ENCODE data around the gene TSEN34.
"Not testable (repeated sequence)": the region's sequence is repeated elsewhere in the genome, so short reads cannot be mapped to it uniquely, and the experiment has no call there.

Gene TSEN34

GRCh38 chr19:54239491-54240371 lies 48.6 kb downstream of the TSEN34 start:
- DNase-seq (ENCODE audit: low read depth), result not testable (repeated sequence)

DNA sequence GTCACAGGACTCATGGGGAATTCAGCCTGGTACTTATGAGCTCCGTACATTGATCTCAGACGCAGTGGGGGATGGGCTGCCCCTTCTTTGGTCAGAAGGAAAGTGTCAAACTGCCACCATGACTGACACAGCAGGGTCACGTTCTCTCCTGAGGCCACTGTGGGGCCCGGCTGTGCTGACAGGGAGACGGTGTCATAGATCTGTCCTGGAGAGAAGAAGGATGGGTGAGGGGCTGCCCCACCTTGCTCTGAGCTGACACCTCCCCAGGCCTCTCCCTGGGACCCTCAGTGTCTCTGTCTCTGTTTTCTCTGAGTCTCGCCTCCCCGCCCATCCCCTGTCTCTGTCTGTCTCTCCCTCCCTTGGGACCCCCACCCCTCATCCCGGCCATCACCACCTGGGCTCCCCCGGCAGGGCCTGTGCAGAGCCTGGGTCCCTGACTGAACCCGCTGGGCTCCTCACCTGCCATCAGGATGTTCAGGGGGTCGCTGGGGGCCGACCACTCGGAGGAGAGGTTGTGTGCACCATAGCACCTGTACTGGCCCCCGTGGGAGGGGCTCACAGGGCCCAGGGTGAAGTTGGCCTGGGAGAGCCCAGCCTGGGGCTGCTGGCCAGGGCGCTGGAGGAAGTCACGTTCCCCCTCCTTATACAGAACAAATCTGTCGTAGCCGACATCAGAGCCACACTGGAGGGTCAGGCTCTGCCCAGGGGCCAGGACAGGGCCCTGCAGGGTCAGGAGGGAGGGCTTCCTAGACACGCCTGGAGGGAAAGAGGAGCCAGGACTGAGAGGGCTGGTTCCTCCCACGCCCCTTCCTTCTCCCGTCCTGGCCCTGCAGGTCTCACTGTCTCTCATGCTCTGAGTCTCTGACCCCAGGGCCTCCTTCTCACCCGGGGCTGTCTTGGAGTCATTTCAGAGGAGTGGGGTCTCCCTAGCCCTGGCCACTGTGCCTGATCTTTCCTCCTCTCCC lies 49.5 kb downstream of the TSEN34 start:
- DNase-seq (ENCODE audit: low read depth), result not testable (repeated sequence)

- not testable (repeated sequence) for DNase-seq (ENCODE audit: low read depth)
These were observed 51.1 kb downstream of the TSEN34 start for GRCh38 chr19:54242234-54242633.

DNA sequence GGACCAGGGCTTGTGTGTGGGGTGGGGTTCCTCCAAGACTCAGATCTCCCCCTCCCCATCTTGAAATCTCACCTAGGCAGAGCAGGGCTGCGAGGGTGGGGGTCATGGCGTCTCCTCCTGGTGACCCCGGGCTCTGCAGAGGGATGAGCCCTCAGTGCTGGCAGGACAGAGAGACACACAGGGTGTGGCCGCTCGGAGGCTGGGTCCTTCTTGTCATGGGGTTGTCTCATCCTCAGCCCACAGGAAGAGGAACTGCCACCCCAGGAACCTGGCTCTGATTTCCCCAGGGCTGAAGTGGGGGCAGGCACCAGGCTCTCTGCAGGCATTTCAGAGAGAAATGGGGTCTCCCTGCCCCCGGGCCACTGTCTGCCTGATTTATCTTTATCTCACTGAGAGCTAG lies 51.5 kb downstream of the TSEN34 start, which contains the start of gene LILRA6:
LILRA6 (minus strand) TSS at position 145 of the 400 bp plus-strand sequence.
- DNase-seq (ENCODE audit: low read depth), result not testable (repeated sequence)

DNA sequence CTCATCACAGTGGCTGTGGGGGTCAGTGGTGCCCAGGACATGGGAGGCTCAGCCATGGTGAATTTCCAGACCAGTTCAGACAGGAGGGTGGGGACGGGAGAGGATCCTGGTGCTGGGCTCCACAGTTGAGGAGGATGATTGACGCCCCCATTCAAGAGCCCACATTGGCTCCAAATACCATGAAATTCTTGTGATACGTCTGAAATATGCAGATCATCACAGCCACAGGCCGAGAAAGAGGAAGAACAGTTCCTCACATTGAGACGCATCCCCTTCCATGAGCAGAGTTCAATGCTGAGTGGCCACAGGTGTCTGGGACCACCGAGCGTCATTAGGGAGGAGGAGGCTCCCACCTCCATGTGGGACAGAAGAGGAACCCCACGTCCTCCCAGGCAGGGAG lies 52.7 kb downstream of the TSEN34 start:
- not testable (repeated sequence) for DNase-seq (ENCODE audit: low read depth)

Data from GM04503 (cell line).